Fibroblast of skin of right quadriceps (primary cell): ENCODE measurements around the gene FBLN1.
"Not testable (repeated sequence)": the region's sequence is repeated elsewhere in the genome, so short reads cannot be mapped to it uniquely, and the experiment has no call there.

Experiments
- DNase-seq: peaks from one replicate; pipeline ENCODE4 v3.0.0-alpha.2; 2013

FBLN1 gene

GRCh38 chr22:45502215-45503049 is at the start of gene FBLN1:
Gene FBLN1 (plus strand): TSS chr22:45502883. CDS start chr22:45502986, 103 bp downstream.
- peak; percentile 66 for DNase-seq

- no peak for DNase-seq
Observed at GRCh38 chr22:45453764-45454163, 48.9 kb upstream of the FBLN1 start.

- peak; percentile 93 for DNase-seq
Observed at GRCh38 chr22:45454275-45454674, 48.4 kb upstream of the FBLN1 start.

GRCh38 chr22:45455212-45455611 is 47.5 kb upstream of the FBLN1 start:
- no peak for DNase-seq

- no peak for DNase-seq
Observed at GRCh38 chr22:45455621-45456020, 47.1 kb upstream of the FBLN1 start.

- DNase-seq, result no peak
Observed at GRCh38 chr22:45456811-45457210, 45.9 kb upstream of the FBLN1 start.

- DNase-seq, result no peak
Observed at GRCh38 chr22:45458532-45458931, 44.2 kb upstream of the FBLN1 start.

GRCh38 chr22:45459235-45459634 is 43.4 kb upstream of the FBLN1 start:
- DNase-seq, result no peak

GRCh38 chr22:45460288-45461109 is 42.2 kb upstream of the FBLN1 start:
- DNase-seq, result peak; percentile 75

GRCh38 chr22:45462034-45462655 is 40.5 kb upstream of the FBLN1 start:
- no peak for DNase-seq

GRCh38 chr22:45463691-45464090 is 39.0 kb upstream of the FBLN1 start:
- not testable (repeated sequence) for DNase-seq

- no peak for DNase-seq
Observed at GRCh38 chr22:45465633-45466032, 37.0 kb upstream of the FBLN1 start.

GRCh38 chr22:45468872-45469271 is 33.8 kb upstream of the FBLN1 start:
- peak; percentile 66 for DNase-seq

GRCh38 chr22:45469281-45470073 is 33.2 kb upstream of the FBLN1 start:
- peak; percentile 65 for DNase-seq

- DNase-seq, result no peak
Observed at GRCh38 chr22:45470871-45471270, 31.8 kb upstream of the FBLN1 start.

- DNase-seq, result no peak
Observed at GRCh38 chr22:45472426-45472825, 30.3 kb upstream of the FBLN1 start.

GRCh38 chr22:45473626-45474237 is 29.0 kb upstream of the FBLN1 start:
- DNase-seq, result no peak

- DNase-seq, result peak; percentile 88
Observed at GRCh38 chr22:45475063-45475747, 27.5 kb upstream of the FBLN1 start.

- no peak for DNase-seq
Observed at GRCh38 chr22:45475851-45476514, 26.7 kb upstream of the FBLN1 start.

GRCh38 chr22:45476814-45477213 is 25.9 kb upstream of the FBLN1 start:
- DNase-seq, result no peak
